ENCODE results near the gene IQGAP2.

IQGAP2 gene

DNA sequence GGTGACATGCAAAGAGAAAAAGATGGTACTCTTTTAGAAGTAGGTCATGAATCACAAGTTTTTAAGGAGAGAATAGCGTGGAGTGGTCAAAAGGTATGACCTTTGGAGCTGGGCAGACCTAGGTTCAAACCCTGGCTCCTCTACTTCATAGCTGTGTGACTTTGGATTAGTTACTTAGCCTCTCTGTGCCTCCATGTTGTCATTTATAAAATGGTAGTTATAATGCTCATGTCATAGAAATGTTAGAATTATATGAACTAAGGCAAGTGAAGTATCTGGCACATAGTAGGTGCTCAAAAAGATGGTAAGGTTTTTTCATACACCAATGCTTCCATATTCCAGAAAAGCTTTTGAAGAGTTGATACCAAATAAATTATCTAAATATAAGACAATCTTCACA lies 320.2 kb downstream of the IQGAP2 start:
- Histone ChIP-seq H3K9me3 (ENCODE audit: control insufficient read depth in 2 of 2, low read length in 2 of 2) (no peaks in the 10 kb centered on the region), H3K9ac (ENCODE audit: low read depth in 1 of 2, low read length in 2 of 2) (no peak overlapping the region), H3K4me3 (ENCODE audit: low read length in 2 of 2) (no peak overlapping the region), H3K27me3 (ENCODE audit: control insufficient read depth in 2 of 2, insufficient read depth in 2 of 2, low read length in 2 of 2) (no peaks in the 10 kb centered on the region), H3K27ac (ENCODE audit: low read depth in 2 of 2, low read length in 2 of 2) (no peak overlapping the region), H3K36me3 (ENCODE audit: control insufficient read depth in 2 of 2, insufficient read depth in 2 of 2, low read length in 2 of 2) (no peaks in the 10 kb centered on the region), H3K4me1 (ENCODE audit: control insufficient read depth in 2 of 2, insufficient read depth in 2 of 2, low read length in 2 of 2) (no peaks in the 10 kb centered on the region)

DNA sequence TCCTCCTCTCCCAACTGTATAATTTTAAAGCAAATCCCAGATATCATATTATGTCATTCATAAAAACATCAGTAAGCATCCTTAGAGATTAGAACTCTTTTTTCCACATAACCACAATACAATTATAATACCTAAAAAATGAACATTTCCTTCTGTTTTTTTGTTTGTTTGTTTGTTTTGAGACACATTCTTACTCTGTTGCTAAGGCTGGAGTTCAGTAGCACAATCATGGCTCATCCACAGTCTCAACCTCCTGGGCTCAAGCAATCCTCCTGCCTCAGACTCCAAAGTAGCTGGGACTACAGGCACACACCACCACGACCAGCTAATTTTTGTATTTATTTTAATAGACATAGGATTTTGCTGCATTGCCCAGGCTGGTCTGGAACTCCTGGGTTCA lies 320.8 kb downstream of the IQGAP2 start:
- Histone ChIP-seq H3K9me3 (ENCODE audit: control insufficient read depth in 2 of 2, low read length in 2 of 2) (no peaks in the 10 kb centered on the region), H3K27me3 (ENCODE audit: control insufficient read depth in 2 of 2, insufficient read depth in 2 of 2, low read length in 2 of 2) (no peaks in the 10 kb centered on the region), H3K9ac (ENCODE audit: low read depth in 1 of 2, low read length in 2 of 2) (no peak overlapping the region), H3K36me3 (ENCODE audit: control insufficient read depth in 2 of 2, insufficient read depth in 2 of 2, low read length in 2 of 2) (no peaks in the 10 kb centered on the region), H3K4me1 (ENCODE audit: control insufficient read depth in 2 of 2, insufficient read depth in 2 of 2, low read length in 2 of 2) (no peaks in the 10 kb centered on the region), H3K4me3 (ENCODE audit: low read length in 2 of 2) (no peak overlapping the region), H3K27ac (ENCODE audit: low read depth in 2 of 2, low read length in 2 of 2) (no peak overlapping the region)

DNA sequence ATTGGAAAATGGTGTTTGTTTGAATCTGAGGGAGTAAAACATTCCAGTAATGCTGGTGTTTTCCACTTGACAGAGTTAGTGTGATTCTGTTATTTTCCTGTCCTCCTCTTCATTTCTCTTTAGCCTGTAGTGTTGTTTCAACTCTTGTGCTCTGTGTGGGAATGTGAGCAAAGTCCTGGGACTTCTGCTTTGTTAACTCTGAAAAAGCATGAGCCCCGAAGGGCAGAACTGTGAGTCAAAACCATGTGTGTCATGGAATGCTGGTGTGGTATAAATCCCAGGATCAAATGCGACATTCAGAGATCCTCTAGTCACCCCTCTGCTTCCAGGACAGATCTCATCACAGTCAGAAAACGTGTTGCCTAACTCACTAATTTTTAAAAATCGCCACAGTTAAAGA lies 321.8 kb downstream of the IQGAP2 start:
- Histone ChIP-seq H3K36me3 (ENCODE audit: control insufficient read depth in 2 of 2, insufficient read depth in 2 of 2, low read length in 2 of 2) (no peaks in the 10 kb centered on the region), H3K27ac (ENCODE audit: low read depth in 2 of 2, low read length in 2 of 2) (no peak overlapping the region), H3K9me3 (ENCODE audit: control insufficient read depth in 2 of 2, low read length in 2 of 2) (peaks cover 4% of the 10 kb centered on the region in 2 donors), H3K27me3 (ENCODE audit: control insufficient read depth in 2 of 2, insufficient read depth in 2 of 2, low read length in 2 of 2) (no peaks in the 10 kb centered on the region), H3K4me3 (ENCODE audit: low read length in 2 of 2) (no peak overlapping the region), H3K9ac (ENCODE audit: low read depth in 1 of 2, low read length in 2 of 2) (no peak overlapping the region), H3K4me1 (ENCODE audit: control insufficient read depth in 2 of 2, insufficient read depth in 2 of 2, low read length in 2 of 2) (no peaks in the 10 kb centered on the region)

DNA sequence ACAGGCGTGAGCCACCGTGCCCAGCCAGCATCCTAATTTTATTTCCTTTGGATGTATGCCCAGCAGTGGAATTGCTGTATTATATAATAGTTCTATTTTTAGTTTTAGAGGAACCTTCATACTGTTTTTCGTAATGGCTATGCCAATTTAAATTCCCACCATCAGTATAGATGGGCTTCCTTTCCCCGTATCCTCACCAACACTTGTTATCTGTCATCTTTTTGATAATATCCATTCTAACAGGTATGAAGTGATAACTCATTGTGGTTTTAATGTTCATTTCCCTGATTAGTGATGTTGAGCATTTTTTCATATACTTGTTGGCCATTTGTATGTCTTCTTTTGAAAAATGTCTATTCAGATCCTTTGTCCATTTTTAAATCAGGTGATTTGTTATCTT lies 325.9 kb downstream of the IQGAP2 start:
- Histone ChIP-seq H3K27me3 (ENCODE audit: control insufficient read depth in 2 of 2, insufficient read depth in 2 of 2, low read length in 2 of 2) (no peaks in the 10 kb centered on the region), H3K27ac (ENCODE audit: low read depth in 2 of 2, low read length in 2 of 2) (no peak overlapping the region), H3K9me3 (ENCODE audit: control insufficient read depth in 2 of 2, low read length in 2 of 2) (peaks cover 7 to 15% of the 10 kb centered on the region in 2 donors), H3K9ac (ENCODE audit: low read depth in 1 of 2, low read length in 2 of 2) (no peak overlapping the region), H3K36me3 (ENCODE audit: control insufficient read depth in 2 of 2, insufficient read depth in 2 of 2, low read length in 2 of 2) (no peaks in the 10 kb centered on the region), H3K4me3 (ENCODE audit: low read length in 2 of 2) (no peak overlapping the region), H3K4me1 (ENCODE audit: control insufficient read depth in 2 of 2, insufficient read depth in 2 of 2, low read length in 2 of 2) (peaks cover 0 to 2% of the 10 kb centered on the region in 2 donors)

DNA sequence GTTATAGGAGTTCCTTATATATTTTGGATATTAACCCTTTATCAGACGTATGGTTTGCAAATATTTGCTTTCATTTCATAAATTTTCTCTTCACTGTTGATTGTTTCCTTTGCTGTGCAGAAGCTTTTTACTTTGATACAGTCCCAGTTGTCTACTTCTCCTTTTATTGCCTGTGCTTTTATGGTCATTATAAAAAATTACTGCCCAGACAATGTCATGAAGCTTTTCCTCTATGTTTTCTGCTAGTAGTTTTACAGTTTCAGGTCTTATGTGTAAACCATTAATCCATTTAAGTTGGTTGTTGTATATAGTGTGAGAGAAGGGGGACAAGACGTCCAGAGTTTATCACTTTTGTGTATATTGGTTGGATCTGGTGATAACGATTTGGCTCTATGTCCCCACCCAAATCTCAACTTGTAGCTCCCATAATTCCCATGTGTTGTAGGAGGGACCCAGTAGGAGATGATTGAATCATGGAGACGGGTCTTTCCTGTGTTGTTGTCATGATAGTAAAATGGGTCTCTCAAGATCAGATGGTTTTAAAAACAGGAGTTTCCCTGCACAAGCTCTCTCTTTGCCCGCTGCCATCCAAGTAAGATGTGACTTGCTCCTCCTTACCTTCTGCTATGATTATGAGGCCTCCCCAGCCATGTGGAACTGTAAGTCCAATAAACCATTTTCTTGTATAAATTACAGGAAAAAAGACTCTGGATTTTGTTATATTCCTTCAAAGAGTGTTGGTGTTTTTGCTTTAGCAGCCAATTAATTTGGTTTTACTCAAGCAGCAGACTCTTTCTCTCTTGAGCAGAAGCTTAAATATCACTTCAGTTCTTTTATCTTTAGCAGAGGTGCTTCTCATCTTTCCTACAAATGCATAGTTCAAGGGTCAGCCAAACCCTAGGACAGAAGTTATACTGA lies 326.5 kb downstream of the IQGAP2 start:
- Histone ChIP-seq H3K27ac (ENCODE audit: low read depth in 2 of 2, low read length in 2 of 2) (no peak overlapping the region), H3K27me3 (ENCODE audit: control insufficient read depth in 2 of 2, insufficient read depth in 2 of 2, low read length in 2 of 2) (no peaks in the 10 kb centered on the region), H3K36me3 (ENCODE audit: control insufficient read depth in 2 of 2, insufficient read depth in 2 of 2, low read length in 2 of 2) (no peaks in the 10 kb centered on the region), H3K9ac (ENCODE audit: low read depth in 1 of 2, low read length in 2 of 2) (no peak overlapping the region), H3K4me1 (ENCODE audit: control insufficient read depth in 2 of 2, insufficient read depth in 2 of 2, low read length in 2 of 2) (peaks cover 0 to 2% of the 10 kb centered on the region in 2 donors), H3K4me3 (ENCODE audit: low read length in 2 of 2) (no peak overlapping the region), H3K9me3 (ENCODE audit: control insufficient read depth in 2 of 2, low read length in 2 of 2) (peaks cover 7 to 15% of the 10 kb centered on the region in 2 donors)

DNA sequence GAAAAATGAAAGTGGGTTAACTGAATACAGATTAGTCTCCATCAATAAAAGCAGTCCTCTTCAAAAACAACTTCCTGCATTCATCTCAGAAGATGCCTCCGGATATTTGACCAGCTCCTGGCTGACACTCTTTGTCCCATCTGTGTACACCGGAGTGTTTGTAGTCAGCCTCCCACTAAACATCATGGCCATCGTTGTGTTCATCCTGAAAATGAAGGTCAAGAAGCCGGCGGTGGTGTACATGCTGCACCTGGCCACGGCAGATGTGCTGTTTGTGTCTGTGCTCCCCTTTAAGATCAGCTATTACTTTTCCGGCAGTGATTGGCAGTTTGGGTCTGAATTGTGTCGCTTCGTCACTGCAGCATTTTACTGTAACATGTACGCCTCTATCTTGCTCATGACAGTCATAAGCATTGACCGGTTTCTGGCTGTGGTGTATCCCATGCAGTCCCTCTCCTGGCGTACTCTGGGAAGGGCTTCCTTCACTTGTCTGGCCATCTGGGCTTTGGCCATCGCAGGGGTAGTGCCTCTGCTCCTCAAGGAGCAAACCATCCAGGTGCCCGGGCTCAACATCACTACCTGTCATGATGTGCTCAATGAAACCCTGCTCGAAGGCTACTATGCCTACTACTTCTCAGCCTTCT lies 329.4 kb downstream of the IQGAP2 start:
- H3K27ac ChIP-seq (ENCODE audit: low read depth in 2 of 2, low read length in 2 of 2): peak overlapping the region; percentile 70 to 82
- H3K9me3 ChIP-seq (ENCODE audit: control insufficient read depth in 2 of 2, low read length in 2 of 2): peaks cover 7 to 15% of the 10 kb centered on the region in 2 donors
- no peaks in the 10 kb centered on the region for H3K27me3 ChIP-seq (ENCODE audit: control insufficient read depth in 2 of 2, insufficient read depth in 2 of 2, low read length in 2 of 2)
- H3K4me3 ChIP-seq (ENCODE audit: low read length in 2 of 2): peak overlapping the region; percentile 34 to 35
- no peaks in the 10 kb centered on the region for H3K36me3 ChIP-seq (ENCODE audit: control insufficient read depth in 2 of 2, insufficient read depth in 2 of 2, low read length in 2 of 2)
- peaks cover 0 to 2% of the 10 kb centered on the region in 2 donors for H3K4me1 ChIP-seq (ENCODE audit: control insufficient read depth in 2 of 2, insufficient read depth in 2 of 2, low read length in 2 of 2)
- peak overlapping the region; percentile 34 to 42 for H3K9ac ChIP-seq (ENCODE audit: low read depth in 1 of 2, low read length in 2 of 2)

DNA sequence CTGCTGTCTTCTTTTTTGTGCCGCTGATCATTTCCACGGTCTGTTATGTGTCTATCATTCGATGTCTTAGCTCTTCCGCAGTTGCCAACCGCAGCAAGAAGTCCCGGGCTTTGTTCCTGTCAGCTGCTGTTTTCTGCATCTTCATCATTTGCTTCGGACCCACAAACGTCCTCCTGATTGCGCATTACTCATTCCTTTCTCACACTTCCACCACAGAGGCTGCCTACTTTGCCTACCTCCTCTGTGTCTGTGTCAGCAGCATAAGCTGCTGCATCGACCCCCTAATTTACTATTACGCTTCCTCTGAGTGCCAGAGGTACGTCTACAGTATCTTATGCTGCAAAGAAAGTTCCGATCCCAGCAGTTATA lies 329.9 kb downstream of the IQGAP2 start:
- Histone ChIP-seq H3K9me3 (ENCODE audit: control insufficient read depth in 2 of 2, low read length in 2 of 2) (peaks cover 7 to 15% of the 10 kb centered on the region in 2 donors), H3K36me3 (ENCODE audit: control insufficient read depth in 2 of 2, insufficient read depth in 2 of 2, low read length in 2 of 2) (no peaks in the 10 kb centered on the region), H3K4me3 (ENCODE audit: low read length in 2 of 2) (peak overlapping the region in 1 of 2 donors; percentile 35), H3K27ac (ENCODE audit: low read depth in 2 of 2, low read length in 2 of 2) (peak overlapping the region; percentile 70 to 82), H3K9ac (ENCODE audit: low read depth in 1 of 2, low read length in 2 of 2) (peak overlapping the region; percentile 6 to 42), H3K4me1 (ENCODE audit: control insufficient read depth in 2 of 2, insufficient read depth in 2 of 2, low read length in 2 of 2) (peaks cover 0 to 3% of the 10 kb centered on the region in 2 donors), H3K27me3 (ENCODE audit: control insufficient read depth in 2 of 2, insufficient read depth in 2 of 2, low read length in 2 of 2) (no peaks in the 10 kb centered on the region)

DNA sequence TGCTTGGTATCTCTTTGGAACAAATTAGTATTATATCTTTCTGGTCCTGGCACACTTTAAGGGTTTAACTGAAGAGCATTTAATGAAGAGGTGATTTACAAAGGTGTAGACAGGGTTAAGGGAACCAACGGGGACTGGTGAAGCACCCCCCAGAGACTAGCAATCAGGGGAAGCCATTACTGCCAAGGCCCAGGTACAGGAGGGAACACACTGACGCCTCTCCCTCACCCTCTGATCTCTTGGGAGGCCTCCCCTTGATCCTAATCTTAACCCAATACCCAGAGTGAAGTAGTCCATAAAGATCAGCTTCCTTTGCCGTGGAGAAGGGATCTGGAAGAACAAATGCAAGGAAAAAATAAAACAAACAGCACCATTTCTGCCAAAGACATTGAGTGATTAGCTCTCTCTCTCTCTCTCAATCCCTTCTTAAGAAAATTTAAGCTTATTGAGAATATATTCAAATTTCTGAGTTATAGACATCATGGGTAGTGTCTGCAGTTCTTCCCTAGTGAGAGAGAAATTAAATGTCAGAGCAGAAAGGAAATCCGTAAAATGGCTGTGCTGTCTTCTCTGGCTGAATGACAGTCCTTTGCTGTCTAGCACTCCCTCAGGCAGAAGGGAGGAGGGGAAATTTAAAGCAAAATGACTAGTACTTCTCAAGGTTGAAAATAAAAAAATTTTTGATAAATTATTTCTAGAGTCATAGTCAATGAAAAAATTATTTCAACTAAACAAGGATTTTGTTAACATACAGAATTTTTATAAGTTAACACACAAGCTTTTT lies 332.9 kb downstream of the IQGAP2 start:
- Histone ChIP-seq H3K36me3 (ENCODE audit: control insufficient read depth in 2 of 2, insufficient read depth in 2 of 2, low read length in 2 of 2) (no peaks in the 10 kb centered on the region), H3K4me3 (ENCODE audit: low read length in 2 of 2) (no peak overlapping the region), H3K9ac (ENCODE audit: low read depth in 1 of 2, low read length in 2 of 2) (no peak overlapping the region), H3K27me3 (ENCODE audit: control insufficient read depth in 2 of 2, insufficient read depth in 2 of 2, low read length in 2 of 2) (no peaks in the 10 kb centered on the region), H3K9me3 (ENCODE audit: control insufficient read depth in 2 of 2, low read length in 2 of 2) (peaks cover 0 to under 1% of the 10 kb centered on the region in 2 donors), H3K4me1 (ENCODE audit: control insufficient read depth in 2 of 2, insufficient read depth in 2 of 2, low read length in 2 of 2) (peaks cover 3 to 5% of the 10 kb centered on the region in 2 donors), H3K27ac (ENCODE audit: low read depth in 2 of 2, low read length in 2 of 2) (no peak overlapping the region)

DNA sequence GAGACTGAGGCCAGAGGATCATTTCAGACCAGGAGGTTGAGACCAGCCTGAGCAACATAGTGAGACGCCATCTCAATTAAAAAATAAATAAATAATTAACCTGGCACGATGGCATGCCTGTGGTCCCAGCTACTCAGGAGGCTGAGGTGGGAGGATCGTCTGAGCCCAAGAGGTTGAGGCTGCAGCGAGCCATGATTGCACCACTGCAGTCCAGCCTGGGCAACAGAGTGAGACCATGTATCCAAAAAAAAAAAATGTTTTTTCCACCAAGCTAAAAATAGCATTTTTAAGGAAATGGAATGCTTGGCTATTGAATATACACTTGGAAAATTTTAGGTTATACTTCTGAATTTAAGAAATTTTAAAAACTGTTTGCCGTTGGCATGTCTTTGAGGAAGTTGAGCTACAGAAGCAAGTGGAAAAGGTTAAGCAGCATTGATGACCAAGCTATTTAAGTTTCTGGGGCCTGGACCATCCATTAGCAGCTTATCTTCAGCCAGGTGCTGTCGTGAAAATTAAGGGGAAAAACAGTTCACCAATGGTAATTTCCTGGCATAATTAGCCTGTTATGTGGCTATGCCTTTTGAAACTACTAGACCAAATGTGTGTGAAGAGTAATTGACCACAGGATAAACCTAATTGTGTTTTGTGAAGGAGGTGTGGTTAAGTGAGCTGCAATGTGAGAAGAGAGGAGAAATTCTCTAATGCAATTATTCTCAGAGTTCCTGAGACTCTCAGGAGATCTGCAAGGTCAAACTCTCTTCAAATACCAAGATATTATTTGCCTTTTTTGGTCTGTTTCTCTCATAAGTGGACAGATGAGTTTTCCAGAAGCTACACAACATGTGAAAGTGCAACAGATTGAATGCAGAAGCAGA lies 333.8 kb downstream of the IQGAP2 start:
- Histone ChIP-seq H3K9me3 (ENCODE audit: control insufficient read depth in 2 of 2, low read length in 2 of 2) (no peaks in the 10 kb centered on the region), H3K36me3 (ENCODE audit: control insufficient read depth in 2 of 2, insufficient read depth in 2 of 2, low read length in 2 of 2) (no peaks in the 10 kb centered on the region), H3K27me3 (ENCODE audit: control insufficient read depth in 2 of 2, insufficient read depth in 2 of 2, low read length in 2 of 2) (no peaks in the 10 kb centered on the region), H3K27ac (ENCODE audit: low read depth in 2 of 2, low read length in 2 of 2) (peak overlapping the region in 1 of 2 donors; percentile 54), H3K4me1 (ENCODE audit: control insufficient read depth in 2 of 2, insufficient read depth in 2 of 2, low read length in 2 of 2) (peaks cover 3 to 5% of the 10 kb centered on the region in 2 donors), H3K9ac (ENCODE audit: low read depth in 1 of 2, low read length in 2 of 2) (no peak overlapping the region), H3K4me3 (ENCODE audit: low read length in 2 of 2) (no peak overlapping the region)
